ENCODE measurements around the gene SNTG2. TPM values are rescaled to one million over a fixed set of nuclear protein-coding genes. Genes with fewer than 3 reads are reported as not detected.

SNTG2 gene
- polyA plus RNA-seq, 1 donor, result 0.46 TPM

DNA sequence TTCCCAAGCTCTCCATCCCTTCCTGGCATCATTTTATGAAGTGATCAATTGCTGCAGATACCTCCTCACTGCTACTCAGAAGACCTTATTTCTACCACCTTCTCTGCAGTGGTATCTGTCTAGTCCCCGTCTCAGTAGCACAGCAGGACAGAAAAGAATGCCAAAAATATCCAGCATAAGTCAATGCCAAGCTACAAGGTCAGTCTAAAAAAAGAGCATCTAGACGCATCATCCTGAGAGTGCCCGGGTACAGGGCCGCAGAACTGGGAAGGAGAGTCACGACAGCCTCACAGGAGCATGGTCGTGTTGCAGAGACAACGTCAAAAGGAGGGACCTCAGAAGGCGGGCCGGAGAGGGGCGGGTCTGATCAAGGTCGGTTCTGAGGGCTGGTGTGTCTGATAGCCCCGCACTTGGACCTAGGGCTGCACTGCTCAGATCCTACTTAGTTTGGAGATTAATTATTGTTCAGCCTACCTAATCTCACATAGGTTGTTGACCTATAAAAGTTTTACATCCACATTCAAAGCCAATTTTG is 24.3 kb upstream of the SNTG2 start:
- no peak for DNase-seq (ENCODE audit: low read depth)

DNA sequence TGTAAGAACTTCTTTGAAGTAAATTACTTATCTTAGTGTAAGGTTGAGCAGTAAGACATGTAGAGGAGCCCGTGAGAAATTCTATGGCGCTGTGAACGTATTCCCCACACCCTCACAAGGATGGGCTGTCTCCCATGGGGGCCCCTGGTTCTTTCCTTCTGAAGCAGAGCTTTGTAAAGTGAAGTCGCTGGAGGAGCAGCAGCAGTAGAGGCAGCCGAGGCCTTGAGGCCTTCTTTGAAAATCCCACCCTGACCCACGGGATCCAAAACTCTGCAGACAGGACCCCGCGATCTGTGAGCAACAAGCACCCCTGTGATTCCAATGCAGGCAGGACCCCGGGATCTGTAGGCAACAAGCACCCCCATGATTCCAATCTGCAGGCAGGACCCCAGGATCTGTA is 23.8 kb upstream of the SNTG2 start:
- DNase-seq (ENCODE audit: low read depth), result no peak

DNA sequence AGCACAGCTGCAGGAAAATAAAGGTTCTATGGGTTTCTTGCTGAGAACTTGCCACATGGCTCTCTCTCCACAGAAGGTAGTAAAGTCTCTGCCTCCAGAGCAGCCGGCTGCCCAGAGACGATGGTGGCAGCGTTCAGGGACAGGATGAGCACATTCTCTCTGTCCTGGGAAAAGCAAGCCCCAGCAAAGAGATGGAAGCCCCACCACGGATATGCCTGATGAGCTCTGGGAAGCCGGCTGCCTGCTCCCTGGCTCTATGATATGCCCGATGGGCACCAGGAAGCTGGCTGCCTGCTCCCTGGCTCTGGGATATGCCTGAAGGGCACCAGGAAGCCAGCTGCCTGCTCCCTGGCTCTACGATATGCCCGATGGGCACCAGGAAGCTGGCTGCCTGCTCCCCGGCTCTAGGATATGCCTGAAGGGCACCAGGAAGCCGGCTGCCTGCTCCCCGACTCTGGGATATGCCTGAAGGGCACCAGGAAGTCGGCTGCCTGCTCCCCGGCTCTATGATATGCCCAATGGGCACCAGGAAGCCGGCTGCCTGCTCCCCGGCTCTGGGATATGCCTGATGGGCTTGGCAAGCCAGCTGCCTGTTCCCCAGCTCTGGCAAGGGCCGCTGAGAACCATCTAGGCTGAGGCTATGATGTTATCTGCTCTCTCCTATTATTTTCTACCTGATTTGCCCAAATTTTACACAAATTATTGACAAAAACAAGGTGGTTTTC is 21.5 kb upstream of the SNTG2 start:
- no peak for DNase-seq (ENCODE audit: low read depth)

DNA sequence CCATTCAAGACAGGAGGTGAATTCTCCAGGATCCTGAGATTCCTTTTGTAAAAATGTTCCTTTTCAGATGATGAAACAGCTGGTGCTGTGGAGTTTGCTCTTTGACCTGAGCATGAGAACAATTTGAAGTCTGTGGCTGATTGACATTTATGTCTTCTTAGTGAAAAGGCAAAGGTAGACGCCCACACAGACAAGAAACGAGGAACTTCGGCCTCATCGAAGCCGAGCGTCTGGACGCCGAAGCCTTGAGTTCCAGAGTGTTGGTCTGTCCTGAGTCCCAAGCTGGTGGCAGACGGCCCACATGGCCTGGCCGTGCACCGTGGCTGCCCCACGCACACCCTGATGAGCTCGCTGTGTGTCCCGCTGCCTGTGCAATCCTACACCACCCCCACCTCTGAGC is 20.7 kb upstream of the SNTG2 start:
- no peak for DNase-seq (ENCODE audit: low read depth)

DNA sequence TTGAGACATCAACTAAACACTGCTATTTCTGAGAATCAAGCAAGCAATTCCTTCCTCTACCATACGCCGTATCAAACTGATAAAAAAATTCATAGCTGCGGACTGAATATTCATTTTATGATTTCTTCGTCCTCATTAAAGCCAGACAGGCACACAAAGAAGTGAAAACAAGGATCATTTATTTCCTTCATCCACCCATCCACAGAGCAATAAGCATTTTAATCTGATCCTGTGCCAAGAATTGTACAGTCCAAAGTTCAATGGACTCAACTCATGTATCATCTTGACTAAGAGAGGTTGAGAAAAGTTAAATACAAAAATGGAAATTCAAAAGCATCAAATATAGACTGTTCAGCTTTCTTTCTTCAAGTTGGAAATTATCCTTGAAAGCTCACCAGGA is 19.7 kb upstream of the SNTG2 start:
- no peak for DNase-seq (ENCODE audit: low read depth)

DNA sequence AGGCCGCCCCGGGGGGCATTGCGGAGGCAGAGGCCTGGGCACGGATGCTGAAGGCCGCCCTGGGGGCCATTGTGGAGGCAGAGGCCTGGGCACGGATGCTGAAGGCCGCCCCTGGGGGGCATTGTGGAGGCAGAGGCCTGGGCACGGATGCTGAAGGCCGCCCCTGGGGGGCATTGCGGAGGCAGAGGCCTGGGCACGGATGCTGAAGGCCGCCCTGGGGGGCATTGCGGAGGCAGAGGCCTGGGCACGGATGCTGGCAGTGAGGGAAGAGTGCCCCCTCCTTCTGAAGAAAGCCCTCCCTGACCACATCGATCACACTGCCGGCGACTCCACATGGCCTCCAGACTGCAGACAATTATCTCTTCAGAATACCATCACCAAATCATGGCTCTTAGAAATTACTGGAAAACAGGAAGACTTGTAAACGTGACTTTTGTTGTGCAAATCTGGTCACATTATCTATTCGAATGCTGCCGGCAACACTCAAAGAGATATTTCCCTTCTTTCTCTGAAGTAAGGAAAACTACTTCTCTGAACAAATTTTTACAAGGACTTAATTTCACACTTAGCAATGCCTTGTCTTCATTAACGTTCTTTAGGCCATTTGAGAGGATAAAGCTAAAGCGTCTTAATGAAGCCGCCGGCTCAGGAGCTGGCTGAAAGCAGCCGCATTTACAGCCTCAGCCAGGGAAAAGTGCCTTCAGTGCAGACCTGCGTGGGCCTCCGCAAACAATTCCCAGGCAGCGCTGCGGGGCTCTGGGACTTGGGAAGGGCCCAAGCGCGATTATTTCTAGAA is 18.1 kb upstream of the SNTG2 start:
- no peak for DNase-seq (ENCODE audit: low read depth)

DNA sequence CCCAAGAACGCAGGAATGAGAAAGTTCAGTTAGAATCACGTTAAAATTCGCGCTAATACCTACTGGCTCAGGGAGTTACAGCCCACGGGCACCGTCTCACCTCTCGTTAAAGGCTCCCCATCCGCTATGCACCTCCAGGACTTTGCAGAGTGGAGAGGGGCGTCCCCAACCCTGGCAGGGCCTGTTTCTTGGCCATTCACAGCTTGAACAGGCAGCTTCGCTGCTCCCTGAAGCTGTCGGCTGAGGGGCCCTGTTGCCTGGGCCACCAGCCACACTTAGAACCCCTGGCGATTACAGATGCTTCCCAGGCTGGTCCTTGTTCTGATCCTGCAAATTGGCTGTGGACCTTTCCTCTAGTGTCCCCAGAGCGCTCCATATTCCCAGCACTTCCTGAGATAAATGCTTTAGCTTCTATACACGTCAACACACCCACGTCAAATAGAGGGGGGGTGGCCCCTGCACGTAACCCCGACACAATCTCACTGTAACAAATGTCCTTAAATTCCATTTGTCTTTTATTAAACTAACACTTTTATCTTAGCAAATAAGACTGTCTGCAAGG is 16.8 kb upstream of the SNTG2 start:
- no peak for DNase-seq (ENCODE audit: low read depth)

DNA sequence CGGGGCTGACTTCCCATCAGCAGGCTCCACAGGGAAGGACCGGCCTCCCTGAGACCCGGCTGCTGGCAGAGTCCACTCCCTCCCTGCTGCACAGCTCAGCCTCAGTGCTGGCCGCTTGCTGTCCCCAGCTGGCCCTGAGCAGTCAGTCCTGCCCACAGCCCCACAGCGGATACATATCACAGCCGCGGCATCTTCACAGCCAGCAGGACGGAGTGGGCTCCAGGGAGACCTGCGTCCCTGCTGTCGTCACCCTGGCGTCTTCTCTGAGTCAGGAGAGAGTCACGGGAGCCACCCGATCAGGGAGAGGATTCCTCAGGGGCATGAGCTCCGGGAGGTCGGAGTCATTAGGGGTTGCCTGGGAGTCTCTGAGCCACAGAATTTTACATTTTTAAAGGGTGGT is 13.1 kb upstream of the SNTG2 start:
- DNase-seq (ENCODE audit: low read depth), result no peak

DNA sequence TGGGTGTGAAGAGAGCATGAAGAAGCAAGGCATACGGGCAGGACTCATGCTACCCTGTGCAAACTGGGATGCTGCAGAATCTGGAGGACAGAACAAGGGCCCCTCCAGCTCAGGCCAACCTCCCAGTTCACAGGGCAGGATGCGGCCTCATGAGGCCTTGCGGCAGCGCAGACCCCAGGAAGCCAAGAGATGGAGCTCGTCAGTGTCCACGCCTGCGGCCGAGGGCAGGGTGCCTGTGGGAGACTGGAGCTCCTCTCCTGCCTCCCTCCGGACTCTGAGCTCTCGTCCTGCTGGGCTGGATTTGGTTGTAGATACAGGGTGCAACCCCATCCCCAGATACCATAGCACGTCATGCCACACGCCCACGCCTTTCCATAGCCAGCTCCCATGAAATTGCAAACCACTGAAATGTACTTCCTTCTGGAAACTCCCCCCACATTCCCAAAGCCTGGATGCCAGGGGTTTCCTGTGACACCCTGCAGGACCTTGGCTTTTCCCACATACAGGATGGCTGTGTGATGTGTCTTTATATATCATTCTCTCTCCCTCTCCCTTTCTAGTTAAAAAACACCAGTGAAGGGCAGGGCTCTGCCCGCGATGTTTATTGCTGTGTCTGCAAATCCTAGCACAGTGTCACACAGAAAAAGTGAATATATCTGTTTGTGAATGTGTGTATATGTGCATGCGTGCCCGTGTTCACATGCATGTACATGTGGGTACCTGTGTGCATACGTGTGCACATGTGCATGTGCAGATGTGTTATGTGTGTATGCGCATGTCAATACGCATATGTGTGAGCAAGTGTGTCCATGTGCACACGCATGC is 12.3 kb upstream of the SNTG2 start:
- DNase-seq (ENCODE audit: low read depth), result no peak

DNA sequence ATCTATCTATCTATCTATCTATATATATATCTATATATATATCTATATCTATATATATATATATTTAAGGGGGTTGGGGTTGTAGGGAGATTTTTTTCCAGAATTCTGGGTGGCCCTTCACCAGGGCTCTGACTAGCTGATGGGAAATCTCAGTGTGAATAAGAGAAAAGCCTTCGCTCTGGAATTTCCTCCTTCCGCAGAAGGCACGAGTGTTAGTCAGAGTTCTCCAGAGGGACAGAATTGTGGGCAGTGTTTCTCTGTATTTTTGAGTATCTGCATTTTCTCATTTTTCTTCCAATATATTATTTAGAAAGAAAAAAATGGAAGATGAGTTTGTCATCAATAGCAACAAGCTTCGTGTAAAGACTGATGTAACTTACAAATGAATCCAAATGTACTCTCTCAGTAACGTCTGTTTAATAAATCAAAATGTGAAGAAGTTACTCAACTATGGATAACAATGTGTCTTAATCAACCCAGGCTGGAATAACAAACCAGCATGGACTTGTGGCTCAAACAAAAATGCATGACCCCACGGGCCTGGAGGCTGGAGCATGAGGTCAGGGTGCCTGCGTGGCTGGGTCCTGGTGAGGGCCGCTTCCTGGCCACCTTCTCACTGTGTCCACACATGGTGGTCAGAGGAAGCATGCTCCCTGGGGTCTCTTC is 10.6 kb upstream of the SNTG2 start:
- DNase-seq (ENCODE audit: low read depth), result no peak

DNA sequence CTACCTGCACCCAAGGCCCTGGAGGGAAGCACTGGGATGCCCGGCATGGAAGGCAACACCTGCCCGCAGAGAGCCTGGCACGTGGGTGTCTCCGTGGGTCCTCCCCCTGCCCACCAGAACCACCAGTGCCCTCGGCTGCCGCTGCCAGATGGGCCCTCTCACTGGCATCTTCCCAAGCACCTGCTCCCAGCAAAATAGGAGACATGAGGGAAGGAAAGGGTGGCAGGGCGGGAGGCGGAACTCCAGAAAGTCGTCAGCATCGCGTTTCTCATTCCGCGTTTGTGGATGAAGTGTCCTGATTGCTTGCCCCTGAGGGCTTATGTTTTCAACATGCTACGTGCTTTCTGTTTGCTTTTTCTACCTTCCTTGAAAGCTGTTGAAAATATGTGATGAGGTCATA is 8.8 kb upstream of the SNTG2 start:
- no peak for DNase-seq (ENCODE audit: low read depth)

DNA sequence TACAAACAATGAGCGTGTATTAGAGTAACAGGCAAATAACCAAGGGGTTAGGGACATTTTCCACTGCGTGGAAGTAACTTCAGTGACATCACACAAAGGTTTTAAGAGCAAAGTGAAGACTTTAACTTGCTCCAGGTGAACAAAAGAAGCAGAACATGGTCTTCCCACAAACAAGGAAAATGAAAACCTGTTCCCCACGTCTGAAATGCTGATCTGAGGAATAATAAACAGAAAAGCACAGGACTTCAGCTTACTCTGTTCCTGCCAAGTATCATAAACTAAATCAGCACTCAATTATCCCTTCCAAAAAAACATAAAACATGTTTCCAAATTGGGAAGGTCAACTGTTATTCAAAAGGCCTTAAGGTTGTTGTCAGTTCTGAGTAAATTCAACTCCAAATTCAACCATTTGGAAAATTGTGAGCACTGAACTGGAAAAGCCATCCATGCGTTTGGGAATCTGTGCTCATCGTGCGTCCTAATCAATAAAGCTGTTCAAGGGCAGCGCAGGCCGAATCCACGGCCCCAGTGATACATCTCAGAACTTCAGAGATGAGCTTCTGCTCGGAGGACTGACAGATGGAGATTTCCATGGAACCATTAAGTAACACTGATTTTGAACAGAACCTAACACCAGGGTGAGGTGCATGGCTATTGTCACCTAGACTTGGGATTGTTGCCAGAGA is 7.7 kb upstream of the SNTG2 start:
- DNase-seq (ENCODE audit: low read depth), result no peak

DNA sequence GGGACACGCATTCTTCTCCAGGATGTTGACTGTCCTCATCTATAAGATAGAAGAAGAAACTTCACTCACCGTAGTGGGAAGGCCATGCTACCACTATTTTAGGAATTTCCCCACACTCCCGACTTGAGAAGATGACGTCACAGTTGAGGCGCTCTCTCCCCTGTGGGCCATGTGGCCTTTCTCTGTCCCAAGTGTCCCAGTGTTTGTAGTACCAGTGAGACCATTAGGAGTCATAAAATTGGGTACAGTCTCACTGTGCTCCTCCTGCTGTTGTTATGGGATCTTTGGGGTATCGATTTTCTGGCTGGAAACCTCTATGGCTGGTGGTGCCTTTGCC is 7.2 kb upstream of the SNTG2 start:
- DNase-seq (ENCODE audit: low read depth), result no peak

DNA sequence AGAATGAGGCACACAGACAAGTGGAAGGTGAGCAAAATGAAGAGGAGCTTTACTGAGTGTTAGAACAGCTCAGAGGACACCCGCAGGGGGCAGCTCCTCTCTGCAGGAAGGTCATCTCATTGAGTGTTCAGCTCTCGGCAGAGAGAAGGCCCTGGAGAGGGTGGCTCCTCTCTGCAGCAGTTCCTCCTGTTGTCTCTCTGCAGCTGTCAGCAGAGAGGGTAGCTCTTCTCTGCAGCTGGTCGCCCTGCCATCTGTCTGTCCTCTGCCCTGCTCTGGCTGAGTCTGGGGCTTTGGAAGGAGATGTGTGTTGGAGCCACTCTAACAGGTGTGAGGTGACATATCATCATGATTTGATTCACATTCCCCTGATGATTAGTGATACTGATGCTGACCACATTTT is 6.8 kb upstream of the SNTG2 start:
- no peak for DNase-seq (ENCODE audit: low read depth)

DNA sequence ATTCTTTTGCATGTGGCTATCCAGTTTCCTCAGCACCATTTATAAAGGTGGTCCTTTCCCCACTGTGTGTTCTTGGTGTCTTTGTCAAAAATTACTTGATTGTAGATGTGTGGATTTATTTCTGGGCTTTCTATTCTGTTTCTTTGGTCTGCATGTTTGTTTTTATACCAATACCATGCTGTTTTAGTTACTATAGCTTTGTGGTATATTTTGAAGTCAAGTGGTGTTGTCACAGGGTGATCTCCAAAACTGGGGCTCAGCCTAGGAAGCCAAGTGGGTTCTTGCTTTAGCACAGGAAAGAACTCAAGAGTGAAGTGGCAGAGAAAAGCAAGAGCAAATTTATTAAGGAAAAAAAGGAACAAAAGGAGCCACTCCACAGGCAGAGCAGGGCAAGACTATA is 6.0 kb upstream of the SNTG2 start:
- no peak for DNase-seq (ENCODE audit: low read depth)

DNA sequence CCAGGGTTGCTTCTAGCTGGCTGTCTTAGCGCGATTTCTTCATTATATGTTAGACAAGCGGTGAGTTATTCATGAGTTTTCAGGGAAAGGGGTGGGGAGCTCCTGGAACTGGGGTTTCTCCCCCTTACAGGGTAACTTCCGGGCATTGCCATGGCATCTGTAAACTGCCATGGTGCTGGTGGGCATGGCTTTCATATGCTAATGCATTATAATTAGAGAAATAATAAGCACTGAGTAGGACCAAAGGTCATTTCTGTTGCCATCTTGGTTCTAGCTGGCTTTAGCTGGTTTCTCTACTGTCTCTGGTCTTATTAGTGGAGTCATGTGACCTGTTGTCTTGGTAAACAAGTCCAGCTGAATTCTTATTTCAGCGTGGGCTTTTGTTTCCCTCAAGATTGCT is 5.5 kb upstream of the SNTG2 start:
- no peak for DNase-seq (ENCODE audit: low read depth)

DNA sequence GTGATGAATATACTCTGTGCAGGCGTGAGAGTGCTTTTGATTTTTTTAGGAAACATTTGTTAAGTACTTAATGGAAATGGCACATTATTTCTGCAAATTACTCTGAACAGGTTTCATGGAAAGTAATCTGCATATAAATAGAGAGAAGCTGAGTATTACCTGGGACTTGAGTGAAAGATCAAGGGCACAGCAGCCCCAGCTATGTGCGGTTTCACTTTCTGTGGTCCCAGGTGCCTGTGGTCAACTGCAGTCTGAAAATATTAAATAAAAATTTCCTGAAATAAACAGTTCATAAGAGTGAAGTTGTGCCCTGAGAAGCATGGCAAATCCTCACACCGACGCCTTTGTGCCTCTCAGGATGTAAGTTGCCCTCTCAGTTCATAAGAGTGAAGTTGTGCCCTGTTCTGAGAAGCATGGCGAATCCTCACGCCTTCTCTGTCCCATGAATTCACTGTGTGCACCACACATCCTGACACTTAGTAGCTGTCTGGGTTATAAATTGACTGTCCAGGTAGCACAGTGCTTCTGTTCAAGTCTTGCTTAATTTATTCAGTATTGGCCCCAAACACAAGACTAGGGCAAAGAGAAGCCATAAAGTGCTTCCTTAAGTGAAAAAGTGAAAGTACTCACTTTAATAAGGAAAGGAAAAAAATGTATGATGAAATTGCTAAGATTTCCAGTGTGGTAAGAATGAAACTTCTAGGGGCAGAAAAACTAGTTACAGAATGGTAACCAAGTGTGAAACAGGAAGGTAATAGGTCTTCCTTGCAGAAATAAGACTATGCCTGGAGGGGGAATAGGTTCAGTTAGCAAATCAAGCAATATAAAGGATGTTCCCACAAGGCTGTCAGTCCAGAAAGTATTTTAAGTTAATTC is 4.3 kb upstream of the SNTG2 start:
- DNase-seq (ENCODE audit: low read depth), result no peak

DNA sequence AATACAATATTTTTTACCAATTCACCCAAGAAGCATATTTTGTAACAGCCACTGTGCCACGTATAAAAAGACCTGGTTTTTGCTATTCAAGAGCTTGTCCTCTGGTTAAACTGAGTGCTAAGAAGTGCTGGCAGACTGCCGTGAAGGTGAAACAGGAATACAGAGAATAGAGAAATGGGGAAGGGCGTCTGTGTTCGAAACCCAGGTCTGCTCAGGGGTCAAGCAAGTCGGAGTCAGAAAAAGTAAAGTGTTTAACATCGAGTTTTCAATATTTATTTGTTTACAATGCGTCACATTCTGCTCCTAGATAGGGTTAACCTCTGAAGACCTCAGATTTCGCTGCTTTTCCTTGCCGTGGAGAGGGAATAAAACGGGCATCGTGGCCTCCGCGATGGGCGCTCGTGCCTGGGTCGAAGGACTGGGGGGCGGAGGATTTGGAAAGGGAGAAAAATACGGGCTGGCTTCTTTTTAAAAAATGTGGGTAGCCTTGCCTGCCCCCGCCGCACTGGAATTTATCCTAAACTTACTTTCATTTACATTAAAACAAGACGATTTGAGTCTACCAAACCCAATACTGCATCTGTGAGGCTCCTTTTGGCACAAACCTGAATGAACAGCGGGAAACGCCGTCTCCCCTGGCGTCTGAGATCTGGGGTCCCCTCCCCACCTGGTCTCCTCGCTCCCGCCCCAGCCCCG is 1.1 kb upstream of the SNTG2 start:
- no peak for DNase-seq (ENCODE audit: low read depth)

Measured in forelimb muscle (tissue), 1 donor.